Urinary bladder (tissue), 4 donors: ENCODE results near the gene TXNDC11. TPM values are rescaled to one million over a fixed set of nuclear protein-coding genes. Genes with fewer than 3 reads are reported as not detected.

Experiments
- DNase-seq: peaks from one replicate; pipeline ENCODE4 v3.0.0-alpha.2; 2015; ENCODE audit errors: extremely low spot score
- H3K27ac ChIP-seq: one replicate; pipeline ENCODE4 v1.5.1; 2013; ENCODE audit warnings: low read depth, mild to moderate bottlenecking, moderate library complexity
- H3K36me3 ChIP-seq: one replicate; pipeline ENCODE4 v1.6.1; 2013; ENCODE audit warnings: mild to moderate bottlenecking, moderate library complexity; ENCODE audit not compliant: insufficient read depth
- H3K4me1 ChIP-seq: one replicate; pipeline ENCODE4 v1.6.1; 2013; ENCODE audit warnings: mild to moderate bottlenecking, moderate library complexity; ENCODE audit not compliant: insufficient read depth
- H3K4me3 ChIP-seq: one replicate; pipeline ENCODE4 v1.5.1; 2013; ENCODE audit warnings: low read depth, low read length
- WGBS: extraction: QIAGEN DNeasy Blood & Tissue Kit; methylation state at CpG from one replicate; pipeline ENCODE4 v1.1.7; 2013; 5-methylcytosine and 5-hydroxymethylcytosine counted together
- polyA plus RNA-seq: library from polyadenylated mRNA; stranded (reverse); fragments of 200-250 nt; gene quantifications from one replicate; pipeline ENCODE4 v1.2.3, GENCODE V29; 2013
- total RNA-seq: library from RNA; depleted of rRNA; stranded (reverse); fragments of >200 nt; gene quantifications from one replicate; pipeline ENCODE4 v1.2.3, GENCODE V29; 2014
- donor health status: healthy with polysubstance abuse.
- donor health status: healthy.

The TXNDC11 gene
- total and polyA plus RNA-seq, 2 donors = 22.7 to 39.1 TPM

GRCh38 chr16:11725457-11725856, 17.2 kb downstream of the TXNDC11 start:
- no peaks in the 10 kb centered on the region for H3K4me1 ChIP-seq
- DNase-seq = no peak
- 75% methylated on average over 1 of the region's 1 CpG for WGBS
- H3K27ac ChIP-seq = no peak overlapping the region
- H3K36me3 ChIP-seq = no peaks in the 10 kb centered on the region
- no peak overlapping the region for H3K4me3 ChIP-seq

DNA sequence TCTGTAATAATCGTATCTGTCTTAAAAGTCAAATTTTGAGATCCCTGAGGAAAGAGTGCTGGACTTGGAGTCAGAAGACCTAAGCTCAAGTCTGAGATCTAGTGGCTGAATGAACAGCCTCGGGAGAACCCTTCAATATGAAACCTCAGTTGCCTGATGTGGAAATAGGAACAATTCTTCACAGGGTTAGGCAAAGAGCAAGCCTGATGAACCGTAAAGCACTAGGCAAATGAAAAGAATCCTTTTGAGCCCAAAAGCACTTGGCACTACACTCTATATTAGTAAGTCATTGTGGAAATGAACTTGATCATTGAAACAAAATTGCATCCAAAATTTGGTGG, 20.2 kb downstream of the TXNDC11 start:
- DNase-seq = no peak
- WGBS = 86% methylated on average over 3 of the region's 3 CpGs
- H3K4me1 ChIP-seq = no peaks in the 10 kb centered on the region
- no peak overlapping the region for H3K27ac ChIP-seq
- peaks cover 1% of the 10 kb centered on the region for H3K36me3 ChIP-seq
- no peak overlapping the region for H3K4me3 ChIP-seq

DNA sequence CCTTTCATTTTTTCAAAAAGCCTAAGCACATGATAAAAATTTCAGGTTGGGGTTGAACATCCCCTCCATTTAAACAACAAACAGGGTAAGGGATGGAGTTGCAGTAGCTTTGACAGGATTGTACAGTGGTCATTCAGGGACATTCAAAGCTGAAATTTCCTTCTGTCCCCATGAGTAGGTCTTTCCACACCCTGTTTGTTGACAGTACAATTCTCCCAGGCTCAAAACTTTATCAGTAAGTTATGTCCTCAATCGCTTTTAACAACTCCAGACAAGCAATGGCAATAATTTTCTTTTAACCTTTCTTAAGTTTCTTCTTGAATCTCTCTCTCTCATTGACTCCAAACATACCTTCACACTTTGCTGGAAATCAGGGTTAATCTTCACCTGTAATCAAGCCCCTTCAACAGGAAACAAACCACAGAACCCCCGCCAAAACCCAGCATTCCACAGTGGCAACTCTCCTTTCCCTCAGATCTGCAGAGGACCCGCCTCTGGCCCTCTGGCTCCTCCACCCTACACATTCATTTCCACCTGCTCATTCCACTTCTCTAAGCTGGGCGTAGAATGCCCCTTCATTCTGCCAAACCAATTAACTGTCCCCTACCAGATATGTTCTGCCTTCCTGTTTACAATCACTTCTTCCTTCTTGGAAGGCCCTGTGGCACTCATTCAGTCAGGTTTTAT, 20.7 kb downstream of the TXNDC11 start:
- WGBS = 85% methylated on average over 4 of the region's 4 CpGs
- H3K27ac ChIP-seq = no peak overlapping the region
- no peak overlapping the region for H3K4me3 ChIP-seq
- H3K4me1 ChIP-seq = no peaks in the 10 kb centered on the region
- no peak for DNase-seq
- H3K36me3 ChIP-seq = peaks cover 1% of the 10 kb centered on the region

GRCh38 chr16:11719762-11720161, 22.9 kb downstream of the TXNDC11 start:
- H3K4me3 ChIP-seq = no peak overlapping the region
- H3K36me3 ChIP-seq = peaks cover 1% of the 10 kb centered on the region
- no peak for DNase-seq
- no peaks in the 10 kb centered on the region for H3K4me1 ChIP-seq
- 96% methylated on average over 4 of the region's 4 CpGs for WGBS
- H3K27ac ChIP-seq = no peak overlapping the region

GRCh38 chr16:11719171-11719570, 23.5 kb downstream of the TXNDC11 start:
- peaks cover 1% of the 10 kb centered on the region for H3K36me3 ChIP-seq
- DNase-seq = no peak
- H3K4me1 ChIP-seq = no peaks in the 10 kb centered on the region
- H3K4me3 ChIP-seq = no peak overlapping the region
- no peak overlapping the region for H3K27ac ChIP-seq

GRCh38 chr16:11717811-11718210, 24.8 kb downstream of the TXNDC11 start:
- Histone ChIP-seq H3K4me1 (no peaks in the 10 kb centered on the region), H3K4me3 (no peak overlapping the region), H3K36me3 (peaks cover 1% of the 10 kb centered on the region), H3K27ac (no peak overlapping the region)
- DNase-seq = no peak
- 66% methylated on average over 5 of the region's 5 CpGs for WGBS

GRCh38 chr16:11716336-11716735, 26.3 kb downstream of the TXNDC11 start:
- H3K27ac ChIP-seq = no peak overlapping the region
- H3K36me3 ChIP-seq = peaks cover 1% of the 10 kb centered on the region

GRCh38 chr16:11715246-11715947, 27.3 kb downstream of the TXNDC11 start:
- WGBS = 89% methylated on average over 8 of the region's 8 CpGs
- Histone ChIP-seq H3K4me3 (no peak overlapping the region), H3K27ac (no peak overlapping the region), H3K4me1 (no peaks in the 10 kb centered on the region), H3K36me3 (peaks cover 1% of the 10 kb centered on the region)
- no peak for DNase-seq

More at GRCh38 chr16:11716336-11716735, 26.3 kb downstream of the TXNDC11 start:
- no peaks in the 10 kb centered on the region for H3K4me1 ChIP-seq
- DNase-seq = no peak
- no peak overlapping the region for H3K4me3 ChIP-seq

- 95% methylated on average over 3 of the region's 3 CpGs for WGBS
Measured at GRCh38 chr16:11712122-11712521, 30.5 kb downstream of the TXNDC11 start.

DNA sequence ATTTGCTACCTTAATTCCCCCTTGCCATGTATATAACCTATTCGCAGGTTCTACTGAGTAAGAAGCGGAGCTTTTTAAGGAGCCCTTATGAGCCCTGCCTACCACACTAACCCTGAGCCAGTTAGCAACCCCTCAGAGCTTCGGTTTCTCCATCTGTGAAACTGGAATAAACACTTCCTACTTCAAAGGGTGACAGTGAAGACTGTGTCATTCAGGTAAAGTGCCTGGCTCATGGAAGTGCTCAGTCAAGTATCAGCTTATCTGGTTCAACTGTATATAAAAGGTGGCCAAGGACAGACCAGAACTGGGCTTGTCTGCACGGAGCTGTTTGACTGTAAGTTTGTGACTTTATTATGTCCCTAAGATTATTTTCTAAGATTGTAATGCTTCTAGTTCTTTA, 31.0 kb downstream of the TXNDC11 start:
- Histone ChIP-seq H3K36me3 (no peaks in the 10 kb centered on the region), H3K4me1 (no peaks in the 10 kb centered on the region), H3K27ac (no peak overlapping the region), H3K4me3 (no peak overlapping the region)
- DNase-seq = no peak
- 85% methylated on average over 4 of the region's 4 CpGs for WGBS

More at GRCh38 chr16:11712122-11712521, 30.5 kb downstream of the TXNDC11 start:
- H3K4me3 ChIP-seq = no peak overlapping the region
- no peak overlapping the region for H3K27ac ChIP-seq
- no peaks in the 10 kb centered on the region for H3K36me3 ChIP-seq
- DNase-seq = no peak
- no peaks in the 10 kb centered on the region for H3K4me1 ChIP-seq

DNA sequence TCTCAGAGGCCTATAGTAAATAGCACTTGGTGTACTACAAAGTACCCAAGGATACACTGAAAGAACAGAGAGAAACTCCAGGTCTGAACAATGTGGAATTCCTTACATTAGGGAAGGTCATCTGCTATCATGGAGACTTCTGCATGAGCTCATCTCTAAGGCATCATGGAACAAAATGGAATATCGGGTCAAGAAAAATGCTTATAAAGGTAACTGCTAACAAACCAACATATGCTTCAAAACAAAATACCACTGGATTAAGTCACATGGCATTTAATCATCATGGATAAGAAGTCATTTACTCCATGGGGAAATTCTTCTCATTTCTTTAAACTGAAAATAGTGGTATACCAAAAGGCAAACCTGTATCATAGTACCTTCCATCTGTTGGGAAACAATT, 34.2 kb downstream of the TXNDC11 start:
- no peak for DNase-seq
- no peak overlapping the region for H3K27ac ChIP-seq
- no peaks in the 10 kb centered on the region for H3K4me1 ChIP-seq
- H3K36me3 ChIP-seq = no peaks in the 10 kb centered on the region
- no peak overlapping the region for H3K4me3 ChIP-seq
- WGBS = 78% methylated on average over 1 of the region's 1 CpG

- no peak for DNase-seq
- no peak overlapping the region for H3K27ac ChIP-seq
- H3K4me3 ChIP-seq = no peak overlapping the region
- 98% methylated on average over 4 of the region's 4 CpGs for WGBS
- no peaks in the 10 kb centered on the region for H3K36me3 ChIP-seq
- no peaks in the 10 kb centered on the region for H3K4me1 ChIP-seq
Measured at GRCh38 chr16:11707679-11708197, 34.9 kb downstream of the TXNDC11 start.

GRCh38 chr16:11706180-11706742, 36.4 kb downstream of the TXNDC11 start:
- Histone ChIP-seq H3K4me3 (no peak overlapping the region), H3K36me3 (no peaks in the 10 kb centered on the region), H3K27ac (no peak overlapping the region), H3K4me1 (no peaks in the 10 kb centered on the region)
- 89% methylated on average over 5 of the region's 5 CpGs for WGBS
- DNase-seq = no peak
